A673 (cell line): ENCODE measurements around the gene ZNF189. TPM values are rescaled to one million over a fixed set of nuclear protein-coding genes. Genes with fewer than 3 reads are reported as not detected.

Experiments
- BruUV-seq: library from RNA; stranded (reverse); fragments of 400-500 nt; replicated peaks from 2 replicates; lab custom pipeline; 2021; lab: Mats Ljungman, UMichigan
- CTCF ChIA-PET: fragments of 300-600 bp; sonication (Branson Sonifier 250); formaldehyde crosslinking; loops from one replicate; lab custom pipeline; 2022; ENCODE audit warnings: antibody characterized with exemption; lab: Charles Lee
- POLR2A ChIA-PET: fragments of 300-600 bp; sonication (Branson Sonifier 250); formaldehyde crosslinking; loops from one replicate; lab custom pipeline; 2022; ENCODE audit warnings: antibody characterized with exemption; ENCODE audit not compliant: low non-redundant PET; lab: Charles Lee
- DNase-seq: peaks from one replicate; pipeline ENCODE4 v3.0.0-alpha.2; 2015; ENCODE audit warnings: low spot score
- H3K27ac ChIP-seq: fragments of 200-600 bp; sonication (generic); 2 replicates; pipeline ENCODE4 v1.5.1; 2016; ENCODE audit warnings: mixed run types, low read depth, mild to moderate bottlenecking, mixed read lengths, antibody characterized with exemption, low read length; ENCODE audit not compliant: poor library complexity, severe bottlenecking
- H3K27me3 ChIP-seq: fragments of 200-600 bp; sonication (generic); replicated peaks from 2 replicates; pipeline ENCODE4 v1.6.1; 2017; ENCODE audit warnings: mixed run types, low read depth, mild to moderate bottlenecking, mixed read lengths, antibody characterized with exemption, low read length; ENCODE audit not compliant: insufficient read depth, poor library complexity
- H3K36me3 ChIP-seq: fragments of 200-600 bp; sonication (generic); 2 replicates; pipeline ENCODE4 v1.6.1; 2016; ENCODE audit warnings: mixed run types, mild to moderate bottlenecking, mixed read lengths, antibody characterized with exemption, low read length; ENCODE audit not compliant: insufficient read depth, poor library complexity, severe bottlenecking
- H3K4me1 ChIP-seq: fragments of 200-600 bp; sonication (generic); 2 replicates; pipeline ENCODE4 v1.6.1; 2017; ENCODE audit warnings: mixed run types, mild to moderate bottlenecking, mixed read lengths, antibody characterized with exemption, low read length; ENCODE audit not compliant: insufficient read depth, poor library complexity, severe bottlenecking
- H3K4me3 ChIP-seq: fragments of 200-600 bp; sonication (generic); 2 replicates; pipeline ENCODE4 v1.5.1; 2016; ENCODE audit warnings: low read depth, mixed run types, mild to moderate bottlenecking, mixed read lengths, low read length; ENCODE audit not compliant: poor library complexity, severe bottlenecking
- H3K9me3 ChIP-seq: fragments of 200-600 bp; sonication (generic); 2 replicates; pipeline ENCODE4 v1.6.1; 2016; ENCODE audit warnings: mixed run types, low read depth, mild to moderate bottlenecking, mixed read lengths, antibody characterized with exemption, low read length; ENCODE audit not compliant: poor library complexity, severe bottlenecking
- CTCF ChIP-seq: fragments of 300-800, 200-600 bp; sonication (generic); conservative IDR thresholded peaks from 2 replicates; pipeline ENCODE4 v1.5.1; 2017; ENCODE audit warnings: low read depth, mild to moderate bottlenecking, antibody characterized with exemption, low read length, moderate library complexity, mixed read lengths
- EZH2 ChIP-seq: fragments of 200-600 bp; sonication (generic); IDR thresholded peaks from 2 replicates; pipeline ENCODE4 v1.6.1; 2017; ENCODE audit warnings: borderline replicate concordance, low read depth, mild to moderate bottlenecking, mixed read lengths, antibody characterized with exemption, low read length; ENCODE audit not compliant: poor library complexity, severe bottlenecking
- intact Hi-C: fragments of 100-400 bp; cut with micrococcal nuclease; formaldehyde crosslinking; loops from one replicate; pipeline ENCODE4 v1.10.0; 2022; ENCODE audit not compliant: unreplicated experiment
- total RNA-seq: library from RNA; stranded (reverse); gene quantifications from 2 replicates; pipeline ENCODE4 v1.2.3, GENCODE V29; 2021

The ZNF189 gene
- total RNA-seq, 1 experiment from 2014 or later, result 17.6 TPM

- Histone ChIP-seq H3K4me1 (no peaks in the 10 kb centered on the region), H3K4me3 (no peak overlapping the region), H3K9me3 (no peaks in the 10 kb centered on the region), H3K27ac (no peak overlapping the region), H3K36me3 (no peaks in the 10 kb centered on the region), H3K27me3 (no peaks in the 10 kb centered on the region)
- BruUV-seq, result no TSS peak
- TF ChIP-seq CTCF, result no peak
- TF ChIP-seq EZH2, result no peak
- CTCF ChIA-PET, result no interaction called here
- POLR2A ChIA-PET, result no interaction called here
- no peak for DNase-seq
- intact Hi-C loops, result no loop called here
Measured at GRCh38 chr9:101356619-101357018, 42.0 kb upstream of the ZNF189 start.

GRCh38 chr9:101359679-101360078 is 39.0 kb upstream of the ZNF189 start:
- no peaks in the 10 kb centered on the region for H3K4me1 ChIP-seq
- H3K9me3 ChIP-seq, result no peaks in the 10 kb centered on the region
- intact Hi-C loops, result no loop called here
- POLR2A ChIA-PET, result no interaction called here
- CTCF ChIA-PET, result no interaction called here
- no peak overlapping the region for H3K4me3 ChIP-seq
- no peak overlapping the region for H3K27ac ChIP-seq
- DNase-seq, result no peak
- H3K36me3 ChIP-seq, result no peaks in the 10 kb centered on the region
- TF ChIP-seq EZH2 (no peak), CTCF (no peak)
- BruUV-seq, result no TSS peak
- H3K27me3 ChIP-seq, result no peaks in the 10 kb centered on the region

GRCh38 chr9:101360647-101361046 is 38.0 kb upstream of the ZNF189 start:
- Histone ChIP-seq H3K4me1 (no peaks in the 10 kb centered on the region), H3K27ac (no peak overlapping the region), H3K27me3 (no peaks in the 10 kb centered on the region), H3K4me3 (no peak overlapping the region), H3K9me3 (no peaks in the 10 kb centered on the region), H3K36me3 (no peaks in the 10 kb centered on the region)
- CTCF ChIA-PET, result no interaction called here
- POLR2A ChIA-PET, result no interaction called here
- BruUV-seq, result no TSS peak
- TF ChIP-seq CTCF, result no peak
- no peak for TF ChIP-seq EZH2
- DNase-seq, result no peak
- intact Hi-C loops, result no loop called here
